ENCODE measurements around the gene LIX1. TPM values are rescaled to one million over a fixed set of nuclear protein-coding genes. Genes with fewer than 3 reads are reported as not detected.

Gene LIX1
- polyA plus RNA-seq, 1 donor from 2014 or later = 1.9 TPM

- H3K27ac ChIP-seq (ENCODE audit: low read length) = no peak overlapping the region
Measured at GRCh38 chr5:97136475-97136874, 5.9 kb downstream of the LIX1 start.

GRCh38 chr5:97135868-97136267, 6.5 kb downstream of the LIX1 start:
- peaks cover 25% of the 10 kb centered on the region for H3K79me2 ChIP-seq (replicated peaks; ENCODE audit: insufficient read depth, low read length)
- no peaks in the 10 kb centered on the region for H3K9me2 ChIP-seq (ENCODE audit: insufficient read depth, low read length)
- H3K4me2 ChIP-seq (ENCODE audit: low read length) = no peak overlapping the region
- no peak overlapping the region for H3K9ac ChIP-seq (ENCODE audit: low read length)
- no peaks in the 10 kb centered on the region for H3F3A ChIP-seq (ENCODE audit: insufficient read depth, low read length, poor library complexity, severe bottlenecking)
- H3K27ac ChIP-seq (ENCODE audit: low read length) = no peak overlapping the region
- H3K27me3 ChIP-seq (ENCODE audit: insufficient read depth, low read depth, low read length) = no peaks in the 10 kb centered on the region
- H4K20me1 ChIP-seq (ENCODE audit: insufficient read depth) = no peaks in the 10 kb centered on the region
- H3K9me3 ChIP-seq (ENCODE audit: low read length) = no peaks in the 10 kb centered on the region
- no peak for TF ChIP-seq EZH2 (IDR thresholded peaks at IDR 0.05; ENCODE audit: borderline replicate concordance, insufficient read depth, low read length, poor library complexity, severe bottlenecking)
- TF ChIP-seq EP300 (conservative IDR thresholded peaks at IDR 0.05; ENCODE audit: poor library complexity, severe bottlenecking) = no peak
- no peak for TF ChIP-seq REST (IDR thresholded peaks at IDR 0.05; ENCODE audit: borderline replicate concordance)
- no peak for TF ChIP-seq TAF1 (IDR thresholded peaks at IDR 0.05; ENCODE audit: low read depth)
- TF ChIP-seq RAD21 (conservative IDR thresholded peaks at IDR 0.05) = no peak
- H3K4me3 ChIP-seq (ENCODE audit: low read length) = no peak overlapping the region
- no peak overlapping the region for H2AFZ ChIP-seq (ENCODE audit: low read depth, low read length)
- no peaks in the 10 kb centered on the region for H3K36me3 ChIP-seq (ENCODE audit: insufficient read depth, low read length)

More at GRCh38 chr5:97136475-97136874, 5.9 kb downstream of the LIX1 start:
- peaks cover 31% of the 10 kb centered on the region for H3K79me2 ChIP-seq (replicated peaks; ENCODE audit: insufficient read depth, low read length)
- H4K20me1 ChIP-seq (ENCODE audit: insufficient read depth) = no peaks in the 10 kb centered on the region
- no peak overlapping the region for H2AFZ ChIP-seq (ENCODE audit: low read depth, low read length)
- no peak overlapping the region for H3K4me2 ChIP-seq (ENCODE audit: low read length)
- no peaks in the 10 kb centered on the region for H3K36me3 ChIP-seq (ENCODE audit: insufficient read depth, low read length)
- no peaks in the 10 kb centered on the region for H3F3A ChIP-seq (ENCODE audit: insufficient read depth, low read length, poor library complexity, severe bottlenecking)
- H3K9me2 ChIP-seq (ENCODE audit: insufficient read depth, low read length) = no peaks in the 10 kb centered on the region
- TF ChIP-seq REST (IDR thresholded peaks at IDR 0.05; ENCODE audit: borderline replicate concordance) (no peak), CTCF (IDR thresholded peaks at IDR 0.05; ENCODE audit: poor library complexity, severe bottlenecking) (no peak), EP300 (conservative IDR thresholded peaks at IDR 0.05; ENCODE audit: poor library complexity, severe bottlenecking) (no peak), RAD21 (conservative IDR thresholded peaks at IDR 0.05) (no peak), POLR2AphosphoS5 (IDR thresholded peaks at IDR 0.05) (no peak), SMC3 (conservative IDR thresholded peaks at IDR 0.05; ENCODE audit: poor library complexity) (no peak), EZH2 (IDR thresholded peaks at IDR 0.05; ENCODE audit: borderline replicate concordance, insufficient read depth, low read length, poor library complexity, severe bottlenecking) (no peak), MXI1 (conservative IDR thresholded peaks at IDR 0.05; ENCODE audit: poor library complexity, severe bottlenecking) (no peak)
- H3K27me3 ChIP-seq (ENCODE audit: insufficient read depth, low read depth, low read length) = no peaks in the 10 kb centered on the region
- H3K9ac ChIP-seq (ENCODE audit: low read length) = no peak overlapping the region
- no peaks in the 10 kb centered on the region for H3K9me3 ChIP-seq (ENCODE audit: low read length)
- no peak overlapping the region for H3K4me3 ChIP-seq (ENCODE audit: low read length)

Measured in neural cell (in vitro differentiated cells).